Testis (tissue), 3 donors: ENCODE data around the gene CDKN2AIP. TPM values are rescaled to one million over a fixed set of nuclear protein-coding genes. Genes with fewer than 3 reads are reported as not detected.

Source experiments
- DNase-seq: peaks from one replicate; pipeline ENCODE4 v3.0.0-alpha.2; 2019
- H3K27ac ChIP-seq, 2 donors: fragments of 200-600 bp; sonication (generic); one replicate each; pipeline ENCODE4 v1.5.1; 2019
- H3K27me3 ChIP-seq: fragments of 200-600 bp; sonication (generic); one replicate; pipeline ENCODE4 v1.5.1; 2019
- H3K36me3 ChIP-seq: fragments of 200-600 bp; sonication (generic); one replicate; pipeline ENCODE4 v1.5.1; 2017; ENCODE audit warnings: low read depth; ENCODE audit errors: missing control alignments
- H3K4me1 ChIP-seq: fragments of 200-600 bp; sonication (generic); one replicate; pipeline ENCODE4 v1.5.1; 2019
- H3K4me3 ChIP-seq, 2 donors: fragments of 200-600 bp; sonication (generic); one replicate each; pipeline ENCODE4 v1.5.1; 2017 to 2019
- H3K9me3 ChIP-seq: fragments of 200-600 bp; sonication (generic); one replicate; pipeline ENCODE4 v1.5.1; 2017
- POLR2A ChIP-seq: fragments of 450-650 bp; IDR thresholded peaks from one replicate; pipeline ENCODE4 v1.6.1; 2017; ENCODE audit warnings: antibody characterized with exemption, mild to moderate bottlenecking, moderate library complexity
- WGBS, 2 donors: methylation state at CpG; one replicate each; pipeline ENCODE4 v1.1.5; 2018; 5-methylcytosine and 5-hydroxymethylcytosine counted together
- intact Hi-C: fragments of 100-400 bp; cut with DNase I; formaldehyde crosslinking; loops from one replicate; pipeline ENCODE4 v1.15.1; 2023; ENCODE audit warnings: low total_unique reads
- polyA plus RNA-seq: library from polyadenylated mRNA; stranded (reverse); fragments of 350-450 nt; fragmentation: Illumina TruSeq; extraction: RNeasy Lipid Tissue Mini Kit (QIAGEN cat#74804); gene quantifications from one replicate; pipeline ENCODE4 v1.2.3, GENCODE V29; 2014; ENCODE audit warnings: low read depth, low replicate concordance; ENCODE audit not compliant: insufficient read depth
- total RNA-seq, 2 donors: library from RNA; depleted of rRNA; stranded (reverse); fragments of >200 nt; gene quantifications; one replicate each; pipeline ENCODE4 v1.2.3, GENCODE V29; 2016
- TF ChIP-seq, protein P1 (sequence below), 3 experiments: fragments of 450-650 bp in 2 of 3; fragments of 200-600 bp in 1 of 3; sonication (generic) in 1 of 3; IDR thresholded peaks; one replicate each; pipeline ENCODE4 v1.5.1; 2016 to 2019; ENCODE audit warnings: antibody characterized with exemption in 3 of 3, mild to moderate bottlenecking in 2 of 3, moderate library complexity in 1 of 3

CDKN2AIP gene
- total and polyA plus RNA-seq, 3 donors from 2014 or later: 32.7 to 38.7 (median 37.4) TPM

DNA sequence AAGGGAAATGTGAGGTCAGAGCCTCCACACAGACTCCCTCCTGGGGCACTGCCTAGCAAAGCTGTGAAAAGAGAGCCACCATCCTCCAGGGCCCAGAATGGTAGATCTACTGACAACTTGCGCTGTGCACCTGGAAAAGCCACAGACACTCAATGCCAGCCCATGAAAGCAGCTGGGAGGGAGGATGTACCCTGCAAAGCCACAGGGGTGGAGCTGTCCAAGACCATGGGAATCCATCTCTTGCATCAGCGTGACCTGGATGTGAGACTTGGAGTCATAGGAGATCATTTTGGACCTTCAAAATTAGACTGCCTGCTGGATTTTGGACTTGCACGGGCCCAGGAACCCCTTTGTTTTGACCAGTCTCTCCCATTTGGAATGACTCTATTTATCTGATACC, 22.8 kb downstream of the CDKN2AIP start:
- no peak overlapping the region for H3K4me3 ChIP-seq
- no peak for DNase-seq
- H3K36me3 ChIP-seq: no peaks in the 10 kb centered on the region
- H3K4me1 ChIP-seq: no peaks in the 10 kb centered on the region
- no peaks in the 10 kb centered on the region for H3K27me3 ChIP-seq
- 97% methylated on average over 3 of the region's 3 CpGs for WGBS, 2 donors
- H3K9me3 ChIP-seq: no peaks in the 10 kb centered on the region
- no peak for TF ChIP-seq POLR2A
- TF ChIP-seq, protein P1, sequence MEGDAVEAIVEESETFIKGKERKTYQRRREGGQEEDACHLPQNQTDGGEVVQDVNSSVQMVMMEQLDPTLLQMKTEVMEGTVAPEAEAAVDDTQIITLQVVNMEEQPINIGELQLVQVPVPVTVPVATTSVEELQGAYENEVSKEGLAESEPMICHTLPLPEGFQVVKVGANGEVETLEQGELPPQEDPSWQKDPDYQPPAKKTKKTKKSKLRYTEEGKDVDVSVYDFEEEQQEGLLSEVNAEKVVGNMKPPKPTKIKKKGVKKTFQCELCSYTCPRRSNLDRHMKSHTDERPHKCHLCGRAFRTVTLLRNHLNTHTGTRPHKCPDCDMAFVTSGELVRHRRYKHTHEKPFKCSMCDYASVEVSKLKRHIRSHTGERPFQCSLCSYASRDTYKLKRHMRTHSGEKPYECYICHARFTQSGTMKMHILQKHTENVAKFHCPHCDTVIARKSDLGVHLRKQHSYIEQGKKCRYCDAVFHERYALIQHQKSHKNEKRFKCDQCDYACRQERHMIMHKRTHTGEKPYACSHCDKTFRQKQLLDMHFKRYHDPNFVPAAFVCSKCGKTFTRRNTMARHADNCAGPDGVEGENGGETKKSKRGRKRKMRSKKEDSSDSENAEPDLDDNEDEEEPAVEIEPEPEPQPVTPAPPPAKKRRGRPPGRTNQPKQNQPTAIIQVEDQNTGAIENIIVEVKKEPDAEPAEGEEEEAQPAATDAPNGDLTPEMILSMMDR (IDR thresholded peaks at IDR 0.05): no peak
- intact Hi-C loops: no loop called here
- H3K27ac ChIP-seq: no peak overlapping the region

DNA sequence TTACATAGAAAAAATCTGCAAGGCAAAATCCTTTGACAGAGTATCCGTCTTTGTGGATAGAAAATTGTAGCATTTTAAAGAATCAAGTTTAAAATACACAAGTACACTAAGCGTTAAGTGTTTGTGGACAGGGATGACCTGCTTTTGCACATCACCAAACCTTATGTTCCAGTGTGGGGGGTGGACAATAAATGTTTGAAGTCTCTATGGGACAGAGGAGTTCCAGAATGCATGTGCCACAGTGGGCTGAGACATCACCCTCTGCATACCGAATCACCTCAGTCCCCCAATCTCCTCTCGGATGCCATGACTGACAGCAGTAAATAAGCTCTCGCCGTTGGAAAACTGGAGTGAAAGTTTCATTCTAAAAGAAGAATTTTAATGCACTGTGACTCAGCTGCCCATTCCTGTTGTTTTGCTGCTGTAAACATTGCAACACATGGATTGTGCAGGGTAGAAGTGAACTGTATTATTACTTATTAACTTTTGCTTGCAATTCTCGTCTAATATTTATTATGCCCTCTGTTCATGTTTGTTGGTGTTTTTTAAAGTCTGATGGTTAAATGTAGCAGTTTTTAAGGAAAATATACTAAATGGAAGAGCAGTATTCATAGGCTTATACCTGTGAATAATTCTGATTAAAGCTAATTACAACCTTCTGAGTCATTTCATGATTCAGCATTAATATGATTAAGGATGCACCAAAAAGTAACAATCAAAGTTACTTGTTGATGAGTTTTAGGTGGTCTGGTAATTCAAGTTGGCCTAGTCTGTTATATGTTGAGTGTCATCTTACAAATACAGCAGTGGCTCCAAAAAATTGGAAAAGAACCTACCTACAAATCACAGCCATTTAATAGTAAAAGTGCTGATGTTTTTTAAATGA, 24.0 kb downstream of the CDKN2AIP start:
- H3K36me3 ChIP-seq: no peaks in the 10 kb centered on the region
- H3K9me3 ChIP-seq: no peaks in the 10 kb centered on the region
- intact Hi-C loops: no loop called here
- H3K4me3 ChIP-seq: no peak overlapping the region
- DNase-seq: no peak
- no peak overlapping the region for H3K27ac ChIP-seq
- TF ChIP-seq, protein P1 (IDR thresholded peaks at IDR 0.05): no peak
- TF ChIP-seq POLR2A: no peak
- no peaks in the 10 kb centered on the region for H3K4me1 ChIP-seq
- WGBS, 2 donors: 51 to 77% methylated on average over 7 of the region's 7 CpGs
- no peaks in the 10 kb centered on the region for H3K27me3 ChIP-seq

DNA sequence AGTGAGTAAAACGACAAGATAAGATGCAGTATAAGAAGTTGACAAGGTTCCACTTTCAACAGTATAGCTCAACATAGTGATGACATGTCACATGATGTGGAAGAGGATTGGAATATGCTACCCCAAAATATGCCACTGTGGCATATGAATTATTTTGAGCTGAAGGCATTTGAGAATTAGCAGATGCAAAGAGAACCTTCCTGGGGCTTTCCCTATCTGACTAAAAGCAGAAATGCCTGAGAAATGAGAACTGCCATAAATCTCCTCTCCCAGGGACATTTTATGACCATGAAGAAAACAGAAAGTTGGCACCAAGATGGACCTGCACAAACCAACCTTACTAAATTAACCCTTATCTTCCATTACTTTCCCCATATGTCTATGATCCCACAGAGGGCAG, 24.8 kb downstream of the CDKN2AIP start:
- DNase-seq: no peak
- TF ChIP-seq POLR2A: no peak
- TF ChIP-seq, protein P1 (IDR thresholded peaks at IDR 0.05): no peak
- Histone ChIP-seq H3K27me3 (no peaks in the 10 kb centered on the region), H3K9me3 (no peaks in the 10 kb centered on the region), H3K27ac (no peak overlapping the region), H3K36me3 (no peaks in the 10 kb centered on the region), H3K4me1 (no peaks in the 10 kb centered on the region), H3K4me3 (no peak overlapping the region)
- intact Hi-C loops: no loop called here
- 92 to 93% methylated on average over 1 of the region's 1 CpG for WGBS, 2 donors

DNA sequence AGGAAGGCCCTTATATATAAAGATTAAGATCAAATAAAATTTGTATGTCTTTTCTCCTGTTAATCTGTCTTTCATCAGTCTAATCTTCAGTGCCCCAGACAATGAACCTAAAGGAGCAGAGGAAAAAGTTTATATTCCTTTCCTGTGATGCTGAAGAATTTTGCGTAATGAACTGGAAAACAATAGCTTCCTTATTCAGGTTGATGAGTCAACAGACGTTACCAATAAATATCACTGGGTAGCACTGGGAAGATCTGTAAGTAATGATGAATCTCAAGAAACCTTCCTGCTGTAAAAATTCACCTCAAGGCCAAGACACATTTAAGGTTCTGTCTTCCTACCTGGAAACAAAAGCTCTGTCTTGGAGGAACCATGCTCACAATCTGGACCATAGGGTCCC, 25.5 kb downstream of the CDKN2AIP start:
- Histone ChIP-seq H3K4me3 (no peak overlapping the region), H3K9me3 (no peaks in the 10 kb centered on the region)

More for the DNA sequence above, 25.5 kb downstream of the CDKN2AIP start:
- whole genome bisulfite sequencing, 2 donors: 80 to 93% methylated on average over 2 of the region's 2 CpGs
- intact Hi-C loops: no loop called here
- Histone ChIP-seq H3K27ac (no peak overlapping the region), H3K27me3 (no peaks in the 10 kb centered on the region), H3K4me1 (no peaks in the 10 kb centered on the region), H3K36me3 (no peaks in the 10 kb centered on the region)
- DNase-seq: no peak
- no peak for TF ChIP-seq POLR2A
- TF ChIP-seq, protein P1 (IDR thresholded peaks at IDR 0.05): no peak
